KMS-11 (cell line): Measurements from ENCODE around the gene USP2.
A peak's percentile ranks its signal among the peaks of the same experiment; 100 is the strongest.

Source experiments
- H2AFZ ChIP-seq: fragments of 200-600 bp; sonication (generic); 2 replicates; pipeline ENCODE4 v1.6.1; 2016; ENCODE audit warnings: antibody characterized with exemption, mixed run types, low read depth
- H3K27ac ChIP-seq: fragments of 200-600 bp; sonication (generic); 2 replicates; pipeline ENCODE4 v1.6.1; 2016; ENCODE audit warnings: mild to moderate bottlenecking, mixed run types
- H3K27me3 ChIP-seq: fragments of 200-600 bp; sonication (generic); 2 replicates; pipeline ENCODE4 v1.6.1; 2017; ENCODE audit warnings: mild to moderate bottlenecking, low read depth, mixed run types, moderate library complexity; ENCODE audit not compliant: insufficient read depth
- H3K36me3 ChIP-seq: fragments of 200-600 bp; sonication (generic); 2 replicates; pipeline ENCODE4 v1.6.1; 2017; ENCODE audit warnings: mild to moderate bottlenecking, mixed run types; ENCODE audit not compliant: insufficient read depth
- H3K4me1 ChIP-seq: fragments of 200-600 bp; sonication (generic); 2 replicates; pipeline ENCODE4 v1.6.1; 2016; ENCODE audit warnings: mild to moderate bottlenecking, low read depth, mixed run types; ENCODE audit not compliant: poor library complexity, severe bottlenecking
- H3K4me2 ChIP-seq: fragments of 200-600 bp; sonication (generic); 2 replicates; pipeline ENCODE4 v1.7.0; 2016; ENCODE audit warnings: mild to moderate bottlenecking, mixed run types
- H3K4me3 ChIP-seq: fragments of 200-600 bp; sonication (generic); IDR thresholded peaks from 2 replicates; pipeline ENCODE4 v1.6.1; 2017; ENCODE audit warnings: low read depth, low read length, mixed read lengths; ENCODE audit not compliant: insufficient read depth
- H3K79me2 ChIP-seq: fragments of 200-600 bp; sonication (generic); 2 replicates; pipeline ENCODE4 v1.6.1; 2016; ENCODE audit warnings: low read depth, mixed run types; ENCODE audit not compliant: insufficient read depth
- H3K9ac ChIP-seq: fragments of 200-600 bp; sonication (generic); 2 replicates; pipeline ENCODE4 v1.6.1; 2016; ENCODE audit warnings: mild to moderate bottlenecking, mixed run types
- H4K20me1 ChIP-seq: fragments of 200-600 bp; sonication (generic); 2 replicates; pipeline ENCODE4 v1.6.1; 2016; ENCODE audit warnings: mild to moderate bottlenecking, mixed run types; ENCODE audit not compliant: insufficient read depth
- CTCF ChIP-seq: fragments of 200-600 bp; sonication (generic); conservative IDR thresholded peaks from 2 replicates; pipeline ENCODE4 v1.6.1; 2017; ENCODE audit warnings: low read depth, mild to moderate bottlenecking, antibody characterized with exemption, low read length, moderate library complexity, mixed read lengths

The USP2 gene

GRCh38 chr11:119380827-119381180 is 686 bp downstream of the USP2 start:
- no peak overlapping the region for H3K4me3 ChIP-seq
- H3K9ac ChIP-seq, result no peak overlapping the region
- peaks cover 3% of the 10 kb centered on the region for H3K4me1 ChIP-seq
- peak overlapping the region; percentile 81 for H2AFZ ChIP-seq
- no peaks in the 10 kb centered on the region for H3K27me3 ChIP-seq
- H3K79me2 ChIP-seq, result no peaks in the 10 kb centered on the region
- peak overlapping the region; percentile 62; the same call in 1 of the 2 replicates for H3K4me2 ChIP-seq
- no peaks in the 10 kb centered on the region for H3K36me3 ChIP-seq
- no peak overlapping the region for H3K27ac ChIP-seq
- no peaks in the 10 kb centered on the region for H4K20me1 ChIP-seq
- TF ChIP-seq CTCF, result no peak

GRCh38 chr11:119380160-119380826 is 1.2 kb downstream of the USP2 start:
- H3K27me3 ChIP-seq, result no peaks in the 10 kb centered on the region
- H3K36me3 ChIP-seq, result no peaks in the 10 kb centered on the region
- no peaks in the 10 kb centered on the region for H3K79me2 ChIP-seq
- H4K20me1 ChIP-seq, result no peaks in the 10 kb centered on the region
- no peak overlapping the region for H3K9ac ChIP-seq
- H3K4me3 ChIP-seq, result no peak overlapping the region
- no peak for TF ChIP-seq CTCF
- peaks cover 3% of the 10 kb centered on the region for H3K4me1 ChIP-seq
- no peak overlapping the region for H3K27ac ChIP-seq
- no peak overlapping the region for H2AFZ ChIP-seq
- no peak overlapping the region; the same call in 1 of the 2 replicates for H3K4me2 ChIP-seq

GRCh38 chr11:119378851-119379465 is 2.5 kb downstream of the USP2 start:
- Histone ChIP-seq H3K9ac (no peak overlapping the region), H3K27me3 (no peaks in the 10 kb centered on the region), H2AFZ (no peak overlapping the region), H3K4me2 (no peak overlapping the region), H3K36me3 (no peaks in the 10 kb centered on the region), H3K27ac (no peak overlapping the region), H3K4me3 (no peak overlapping the region), H4K20me1 (no peaks in the 10 kb centered on the region), H3K4me1 (peaks cover 3% of the 10 kb centered on the region), H3K79me2 (no peaks in the 10 kb centered on the region)
- TF ChIP-seq CTCF, result no peak

- Histone ChIP-seq H3K79me2 (no peaks in the 10 kb centered on the region), H3K4me2 (no peak overlapping the region), H3K27ac (no peak overlapping the region), H3K9ac (no peak overlapping the region), H3K36me3 (no peaks in the 10 kb centered on the region), H4K20me1 (no peaks in the 10 kb centered on the region), H2AFZ (no peak overlapping the region), H3K4me1 (peaks cover 3% of the 10 kb centered on the region), H3K27me3 (no peaks in the 10 kb centered on the region), H3K4me3 (no peak overlapping the region)
- TF ChIP-seq CTCF, result no peak
These were observed 3.4 kb downstream of the USP2 start for GRCh38 chr11:119377961-119378667.
